K562 (cell line): ENCODE data around the gene GLYATL3. TPM values are rescaled to one million over a fixed set of nuclear protein-coding genes. Genes with fewer than 3 reads are reported as not detected.

Experiments
- ATAC-seq: fragments of 200-7000 bp; cut with Tn5 transposase; 3 replicates; pipeline ENCODE4 v1.9.1; 2020; ENCODE audit warnings: moderate library complexity
- BruUV-seq: library from RNA; stranded (reverse); fragments of 400-500 nt; replicated peaks from 2 replicates; lab custom pipeline; 2021; lab: Mats Ljungman, UMichigan
- CTCF ChIA-PET: fragments of 300-600 bp; formaldehyde crosslinking; extraction: SDS; loops from one replicate; lab custom pipeline; 2021; ENCODE audit warnings: low intra/inter-chr PET ratio; lab: Yijun Ruan, JAX
- POLR2A ChIA-PET: fragments of 300-600, 350-650 bp; sonication (Branson Sonifier 250); formaldehyde crosslinking; extraction: SDS; loops from one replicate; lab custom pipeline; 2021; ENCODE audit warnings: antibody characterized with exemption, inconsistent platforms; lab: Yijun Ruan, JAX
- DNase-seq, 4 experiments: peaks; one replicate each; pipeline versions ENCODE4 v3.0.0 to v3.0.0-alpha.2; 2011 to 2018; ENCODE audit warnings: low spot score in 3 of 4, mixed read lengths in 3 of 4; ENCODE audit errors: extremely low read depth in 1 of 4
- FAIRE-seq: peaks from 2 replicates; lab custom pipeline; 2011; peaks lifted over from hg19 to GRCh38; lab: Jason Lieb, UNC
- H2AFZ ChIP-seq: 2 replicates; pipeline ENCODE4 v1.6.0; 2011; ENCODE audit warnings: low read depth, low read length, control low read depth, inconsistent platforms
- H3K27ac ChIP-seq: fragments of 200-600 bp; 3 replicates; pipeline ENCODE4 v1.8.0; 2011; ENCODE audit warnings: low read depth, mild to moderate bottlenecking, control low read depth, inconsistent platforms, low read length, moderate library complexity, mixed read lengths; ENCODE audit errors: extremely low read depth
- H3K27me3 ChIP-seq, 2 experiments: fragments of 300-600 bp in 1 of 2; 2 replicates in 1 of 2; 3 replicates in 1 of 2; pipeline versions ENCODE4 v1.6.0 to v1.8.0; 2011; ENCODE audit warnings: inconsistent platforms in 2 of 2, low read length in 2 of 2, mild to moderate bottlenecking in 1 of 2, mixed read lengths in 1 of 2, moderate library complexity in 1 of 2; ENCODE audit not compliant: control insufficient read depth in 2 of 2, insufficient read depth in 2 of 2
- H3K36me3 ChIP-seq: fragments of 300-600 bp; 3 replicates; pipeline ENCODE4 v1.8.0; 2011; ENCODE audit warnings: mild to moderate bottlenecking, low read length, inconsistent platforms; ENCODE audit not compliant: control insufficient read depth, insufficient read depth
- H3K4me1 ChIP-seq, 2 experiments: fragments of 200-600 bp in 1 of 2; replicated peaks in 1 of 2; 2 replicates in 1 of 2; 3 replicates in 1 of 2; pipeline versions ENCODE4 v1.5.1 to v1.8.0; 2011; ENCODE audit warnings: inconsistent platforms in 2 of 2, low read length in 2 of 2, mild to moderate bottlenecking in 1 of 2, mixed read lengths in 1 of 2, moderate library complexity in 1 of 2; ENCODE audit not compliant: control insufficient read depth in 2 of 2, insufficient read depth in 2 of 2
- H3K4me2 ChIP-seq: 2 replicates; pipeline ENCODE4 v1.6.1; 2011; ENCODE audit warnings: low read length, control low read depth, inconsistent platforms, mixed read lengths; ENCODE audit not compliant: insufficient read depth
- H3K4me3 ChIP-seq: fragments of 200-600 bp; sonication (generic), shearing (Covaris generic); 2 replicates; pipeline ENCODE4 v1.5.1; 2016; ENCODE audit warnings: control low read depth, inconsistent platforms
- H3K79me2 ChIP-seq: fragments of 200-600 bp; 3 replicates; pipeline ENCODE4 v1.8.0; 2011; ENCODE audit warnings: low read length, inconsistent platforms; ENCODE audit not compliant: control insufficient read depth, insufficient read depth
- H3K9ac ChIP-seq, 2 experiments: 2 replicates each; pipeline versions ENCODE4 v1.6.0 to v1.6.1; 2011; ENCODE audit warnings: low read depth in 2 of 2, low read length in 2 of 2, control low read depth in 1 of 2, inconsistent platforms in 1 of 2, mild to moderate bottlenecking in 1 of 2, mixed read lengths in 1 of 2; ENCODE audit not compliant: insufficient read depth in 1 of 2
- H3K9me1 ChIP-seq: one replicate; pipeline ENCODE4 v1.6.0; 2011; ENCODE audit warnings: inconsistent platforms, mild to moderate bottlenecking, low read length, moderate library complexity; ENCODE audit not compliant: control insufficient read depth, insufficient read depth
- H3K9me3 ChIP-seq: replicated peaks from 2 replicates; pipeline ENCODE4 v1.5.1; 2011; ENCODE audit warnings: low read depth, low read length, inconsistent platforms; ENCODE audit not compliant: control insufficient read depth, insufficient read depth
- H4K20me1 ChIP-seq: replicated peaks from 2 replicates; pipeline ENCODE4 v1.6.1; 2011; ENCODE audit warnings: low read length, inconsistent platforms, mixed read lengths; ENCODE audit not compliant: control insufficient read depth, insufficient read depth
- ARID2 ChIP-seq: fragments of 450-650 bp; IDR thresholded peaks from 2 replicates; pipeline ENCODE4 v1.6.1; 2017; ENCODE audit warnings: antibody characterized with exemption, mild to moderate bottlenecking
- ESRRA ChIP-seq: fragments of 450-650 bp; IDR thresholded peaks from 2 replicates; pipeline ENCODE4 v1.6.1; 2014; ENCODE audit warnings: low read depth, mild to moderate bottlenecking, moderate library complexity, borderline replicate concordance
- HSF4 ChIP-seq: fragments of 250-450 bp; sonication (Bioruptor Pico); IDR thresholded peaks from 2 replicates; pipeline ENCODE4 v2.1.2; 2022; ENCODE audit warnings: mild to moderate bottlenecking, moderate library complexity, borderline replicate concordance
- LARP7 ChIP-seq: fragments of 450-650 bp; IDR thresholded peaks from 2 replicates; pipeline ENCODE4 v1.6.1; 2016
- NFRKB ChIP-seq: fragments of 450-650 bp; IDR thresholded peaks from 2 replicates; pipeline ENCODE4 v1.6.1; 2016; ENCODE audit warnings: low read depth
- RCOR1 ChIP-seq, 2 experiments: IDR thresholded peaks; 2 replicates each; pipeline ENCODE4 v1.6.1; 2012; ENCODE audit warnings: low read depth in 2 of 2, low read length in 2 of 2, borderline replicate concordance in 1 of 2, improper control_type of control experiment in 1 of 2
- SMAD1 ChIP-seq: fragments of 150-350 bp; IDR thresholded peaks from 2 replicates; pipeline ENCODE4 v1.6.1; 2014; ENCODE audit warnings: low read length, low read depth; ENCODE audit not compliant: partially characterized antibody
- ZNF232 ChIP-seq: sonication (generic); formaldehyde crosslinking; IDR thresholded peaks from 2 replicates; pipeline ENCODE4 v1.8.0; 2022; ENCODE audit warnings: mild to moderate bottlenecking, missing genetic modification reagents
- ZZZ3 ChIP-seq: fragments of 450-650 bp; IDR thresholded peaks from 2 replicates; pipeline ENCODE4 v1.6.1; 2016; ENCODE audit warnings: antibody characterized with exemption, mild to moderate bottlenecking, moderate library complexity
- WGBS: fragments of 100-300 bp; shearing (Covaris generic); methylation state at CpG from one replicate; pipeline ENCODE4 v1.1.6; 2016; ENCODE audit warnings: low coverage, mixed read lengths; ENCODE audit not compliant: insufficient coverage; ENCODE audit errors: missing lambda C conversion rate; 5-methylcytosine and 5-hydroxymethylcytosine counted together
- in situ Hi-C: fragments of 300-500 bp; cut with MboI; formaldehyde crosslinking; loops from 4 replicates; pipeline ENCODE4 v1.15.0; 2018; ENCODE audit warnings: inconsistent platforms, mixed read lengths
- intact Hi-C: fragments of 100-400 bp; cut with micrococcal nuclease; formaldehyde crosslinking; loops from 2 replicates; pipeline ENCODE4 v1.14.2; 2022
- polyA plus RNA-seq, 8 experiments: library from polyadenylated mRNA; depleted of rRNA in 4 of 8; stranded (reverse) in 5 of 8; unstranded in 3 of 8; fragments of >200 nt; fragmentation: Nextera tagmentation in 2 of 8; fragmentation: Illumina TruSeq in 1 of 8; extraction: Ambion mirVana in 2 of 8; extraction: Trizol in 1 of 8; gene quantifications; 2 replicates each; pipeline versions ENCODE4 v1.2.1 to v1.2.3, GENCODE V29; 2011 to 2014; ENCODE audit warnings: inconsistent platforms in 1 of 8, missing spikeins in 1 of 8
- total RNA-seq, 7 experiments: library from RNA; depleted of rRNA in 6 of 7; stranded (reverse); fragments of >200 nt in 6 of 7; fragmentation: Illumina TruSeq in 2 of 7; extraction: Trizol in 2 of 7; gene quantifications; 2 replicates each; pipeline versions ENCODE4 v1.2.1 to v1.2.3, GENCODE V29; 2011 to 2021; ENCODE audit warnings: low replicate concordance in 1 of 7
- TF ChIP-seq, protein P1 (sequence below): fragments of 250-450 bp; sonication (Bioruptor Pico); IDR thresholded peaks from 2 replicates; pipeline ENCODE4 v1.6.1; 2021; ENCODE audit warnings: mild to moderate bottlenecking
- TF ChIP-seq, protein P2 (sequence below), 2 experiments: fragments of 450-650 bp; formaldehyde crosslinking in 1 of 2; IDR thresholded peaks; 2 replicates each; pipeline versions ENCODE4 v1.4.0 to v1.6.1; 2014 to 2020; ENCODE audit warnings: mild to moderate bottlenecking in 2 of 2, borderline replicate concordance in 1 of 2, low read depth in 1 of 2
- TF ChIP-seq, protein P3 (sequence below): sonication (generic); formaldehyde crosslinking; IDR thresholded peaks from 2 replicates; pipeline ENCODE4 v1.8.0; 2022; ENCODE audit warnings: mild to moderate bottlenecking, missing genetic modification reagents

The GLYATL3 gene
- total and polyA plus RNA-seq, 9 of the 15 experiments (the other 6 are each of a cell fraction or from before 2014, with no cell fraction given), result not detected

DNA sequence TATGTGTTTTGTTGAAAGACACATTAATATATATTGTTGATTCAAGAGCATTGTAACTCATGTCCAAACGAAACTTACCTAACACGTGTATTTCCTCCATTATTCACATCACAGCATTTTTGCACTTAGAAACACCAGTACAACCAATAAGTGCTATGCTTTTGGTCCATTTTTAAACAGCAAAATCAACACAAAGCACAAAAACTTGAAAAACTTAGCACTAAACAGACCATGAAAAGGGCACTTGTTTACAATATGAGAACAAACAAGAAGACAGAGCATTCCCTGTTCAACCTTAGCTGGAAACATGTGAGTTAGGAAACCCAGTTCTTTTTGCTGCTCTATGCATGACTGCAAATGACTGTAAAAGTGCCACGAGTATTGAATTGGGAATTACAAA is 9.6 kb downstream of the GLYATL3 start:
- DNase-seq, result no peak
- 3% methylated on average over 3 of the region's 3 CpGs for WGBS
- no peaks in the 10 kb centered on the region for H3K9me1 ChIP-seq
- ChIA-PET POLR2A (no interaction called here), CTCF (no interaction called here)
- ATAC-seq, result no peak
- H3K36me3 ChIP-seq, result no peaks in the 10 kb centered on the region
- no peak overlapping the region for H3K27ac ChIP-seq
- H3K79me2 ChIP-seq, result no peaks in the 10 kb centered on the region
- H3K27me3 ChIP-seq, result no peaks in the 10 kb centered on the region
- no TSS peak for BruUV-seq
- no peaks in the 10 kb centered on the region for H3K4me1 ChIP-seq
- H4K20me1 ChIP-seq, result no peaks in the 10 kb centered on the region
- no peak overlapping the region for H3K4me2 ChIP-seq
- in situ Hi-C loops (no loop called here), intact Hi-C loops (no loop called here)
- FAIRE-seq, result no peak
- H3K9me3 ChIP-seq, result peaks cover 7% of the 10 kb centered on the region; the same call in 1 of the 2 replicates
- no peak overlapping the region for H2AFZ ChIP-seq
- H3K9ac ChIP-seq, result no peak overlapping the region
- no peak overlapping the region for H3K4me3 ChIP-seq
- TF ChIP-seq, protein P1, sequence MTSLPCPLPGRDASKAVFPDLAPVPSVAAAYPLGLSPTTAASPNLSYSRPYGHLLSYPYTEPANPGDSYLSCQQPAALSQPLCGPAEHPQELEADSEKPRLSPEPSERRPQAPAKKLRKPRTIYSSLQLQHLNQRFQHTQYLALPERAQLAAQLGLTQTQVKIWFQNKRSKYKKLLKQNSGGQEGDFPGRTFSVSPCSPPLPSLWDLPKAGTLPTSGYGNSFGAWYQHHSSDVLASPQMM (CRISPR knock-in tag), result no peak
- no peak for TF ChIP-seq ESRRA
- TF ChIP-seq HSF4 (CRISPR knock-in tag), result no peak
- TF ChIP-seq, protein P2, sequence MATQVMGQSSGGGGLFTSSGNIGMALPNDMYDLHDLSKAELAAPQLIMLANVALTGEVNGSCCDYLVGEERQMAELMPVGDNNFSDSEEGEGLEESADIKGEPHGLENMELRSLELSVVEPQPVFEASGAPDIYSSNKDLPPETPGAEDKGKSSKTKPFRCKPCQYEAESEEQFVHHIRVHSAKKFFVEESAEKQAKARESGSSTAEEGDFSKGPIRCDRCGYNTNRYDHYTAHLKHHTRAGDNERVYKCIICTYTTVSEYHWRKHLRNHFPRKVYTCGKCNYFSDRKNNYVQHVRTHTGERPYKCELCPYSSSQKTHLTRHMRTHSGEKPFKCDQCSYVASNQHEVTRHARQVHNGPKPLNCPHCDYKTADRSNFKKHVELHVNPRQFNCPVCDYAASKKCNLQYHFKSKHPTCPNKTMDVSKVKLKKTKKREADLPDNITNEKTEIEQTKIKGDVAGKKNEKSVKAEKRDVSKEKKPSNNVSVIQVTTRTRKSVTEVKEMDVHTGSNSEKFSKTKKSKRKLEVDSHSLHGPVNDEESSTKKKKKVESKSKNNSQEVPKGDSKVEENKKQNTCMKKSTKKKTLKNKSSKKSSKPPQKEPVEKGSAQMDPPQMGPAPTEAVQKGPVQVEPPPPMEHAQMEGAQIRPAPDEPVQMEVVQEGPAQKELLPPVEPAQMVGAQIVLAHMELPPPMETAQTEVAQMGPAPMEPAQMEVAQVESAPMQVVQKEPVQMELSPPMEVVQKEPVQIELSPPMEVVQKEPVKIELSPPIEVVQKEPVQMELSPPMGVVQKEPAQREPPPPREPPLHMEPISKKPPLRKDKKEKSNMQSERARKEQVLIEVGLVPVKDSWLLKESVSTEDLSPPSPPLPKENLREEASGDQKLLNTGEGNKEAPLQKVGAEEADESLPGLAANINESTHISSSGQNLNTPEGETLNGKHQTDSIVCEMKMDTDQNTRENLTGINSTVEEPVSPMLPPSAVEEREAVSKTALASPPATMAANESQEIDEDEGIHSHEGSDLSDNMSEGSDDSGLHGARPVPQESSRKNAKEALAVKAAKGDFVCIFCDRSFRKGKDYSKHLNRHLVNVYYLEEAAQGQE (IDR thresholded peaks at IDR 0.05; ENCODE audit: borderline replicate concordance), result no peak
- TF ChIP-seq, protein P2 (CRISPR knock-in tag; IDR thresholded peaks at IDR 0.05; ENCODE audit: low read depth), result no peak
- no peak for TF ChIP-seq ZZZ3
- no peak for TF ChIP-seq LARP7
- no peak for TF ChIP-seq SMAD1
- TF ChIP-seq ARID2, result no peak
- TF ChIP-seq, protein P3, sequence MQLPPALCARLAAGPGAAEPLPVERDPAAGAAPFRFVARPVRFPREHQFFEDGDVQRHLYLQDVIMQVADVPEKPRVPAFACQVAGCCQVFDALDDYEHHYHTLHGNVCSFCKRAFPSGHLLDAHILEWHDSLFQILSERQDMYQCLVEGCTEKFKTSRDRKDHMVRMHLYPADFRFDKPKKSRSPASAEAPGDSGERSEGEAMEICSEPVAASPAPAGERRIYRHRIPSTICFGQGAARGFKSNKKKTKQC (CRISPR knock-in tag), result no peak
- no peak for TF ChIP-seq ZNF232 (CRISPR knock-in tag)
- TF ChIP-seq RCOR1 (IDR thresholded peaks at IDR 0.05; ENCODE audit: borderline replicate concordance in 1 of 2, low read depth in 2 of 2, low read length in 2 of 2), result no peak
- no peak for TF ChIP-seq NFRKB
